HG03469 (cell line): Measurements from ENCODE around the gene RGS14.
"Not testable (repeated sequence)": the region's sequence is repeated elsewhere in the genome, so short reads cannot be mapped to it uniquely, and the experiment has no call there.

Experiments
- ATAC-seq: cut with Tn5 transposase; IDR thresholded peaks from one replicate; pipeline ENCODE4 v1.9.1; 2021; ENCODE audit warnings: mild to moderate bottlenecking, moderate library complexity, moderate number of reproducible peaks; ENCODE audit not compliant: unreplicated experiment

The RGS14 gene

GRCh38 chr5:177346820-177347219 is 10.9 kb upstream of the RGS14 start:
- ATAC-seq, result no peak

- ATAC-seq, result no peak
These were observed 10.0 kb upstream of the RGS14 start for GRCh38 chr5:177347699-177348098.

GRCh38 chr5:177349362-177349647 is 8.4 kb upstream of the RGS14 start:
- no peak for ATAC-seq

GRCh38 chr5:177349762-177350161 is 8.0 kb upstream of the RGS14 start:
- ATAC-seq, result no peak

- no peak for ATAC-seq
These were observed 6.8 kb upstream of the RGS14 start for GRCh38 chr5:177350776-177351391.

GRCh38 chr5:177351392-177352329 is 6.1 kb upstream of the RGS14 start, which contains the start of gene LMAN2:
Gene LMAN2 (minus strand): TSS chr5:177351668. CDS start chr5:177351647, 21 bp downstream.
- ATAC-seq, result peak; percentile 73

- no peak for ATAC-seq
These were observed 4.6 kb upstream of the RGS14 start for GRCh38 chr5:177353093-177353492.

GRCh38 chr5:177354256-177354655 is 3.5 kb upstream of the RGS14 start:
- no peak for ATAC-seq

- no peak for ATAC-seq
These were observed 3.0 kb upstream of the RGS14 start for GRCh38 chr5:177354711-177355110.

- ATAC-seq, result no peak
These were observed 2.4 kb upstream of the RGS14 start for GRCh38 chr5:177355162-177355867.

- no peak for ATAC-seq
These were observed 1.9 kb upstream of the RGS14 start for GRCh38 chr5:177355868-177356168.

- ATAC-seq, result no peak
These were observed 978 bp upstream of the RGS14 start for GRCh38 chr5:177356746-177357145.

GRCh38 chr5:177357146-177357458 is 622 bp upstream of the RGS14 start:
- no peak for ATAC-seq

GRCh38 chr5:177358370-177358819 is 671 bp downstream of the RGS14 start:
- ATAC-seq, result no peak

- no peak for ATAC-seq
These were observed 1.7 kb downstream of the RGS14 start for GRCh38 chr5:177359451-177359851.

- ATAC-seq, result no peak
These were observed 2.1 kb downstream of the RGS14 start for GRCh38 chr5:177359860-177360259.

GRCh38 chr5:177360740-177361139 is 3.0 kb downstream of the RGS14 start:
- ATAC-seq, result not testable (repeated sequence)

- no peak for ATAC-seq
These were observed 3.9 kb downstream of the RGS14 start for GRCh38 chr5:177361418-177362291.

- ATAC-seq, result no peak
These were observed 4.5 kb downstream of the RGS14 start for GRCh38 chr5:177362292-177362609.

GRCh38 chr5:177362610-177363507 is 5.1 kb downstream of the RGS14 start:
- ATAC-seq, result no peak
